HL-60 (cell line): Measurements from ENCODE around the gene GFAP.

ENCODE experiments used
- TF ChIP-seq, protein P1 (sequence below): IDR thresholded peaks from 2 replicates; pipeline ENCODE4 v1.6.1; 2012; ENCODE audit warnings: low read depth; ENCODE audit not compliant: insufficient replicate concordance
- TF ChIP-seq, protein P2 (sequence below): IDR thresholded peaks from one replicate; pipeline ENCODE4 v1.5.1; 2011; ENCODE audit warnings: low read length, control low read depth, inconsistent platforms; ENCODE audit not compliant: insufficient read depth

DNA sequence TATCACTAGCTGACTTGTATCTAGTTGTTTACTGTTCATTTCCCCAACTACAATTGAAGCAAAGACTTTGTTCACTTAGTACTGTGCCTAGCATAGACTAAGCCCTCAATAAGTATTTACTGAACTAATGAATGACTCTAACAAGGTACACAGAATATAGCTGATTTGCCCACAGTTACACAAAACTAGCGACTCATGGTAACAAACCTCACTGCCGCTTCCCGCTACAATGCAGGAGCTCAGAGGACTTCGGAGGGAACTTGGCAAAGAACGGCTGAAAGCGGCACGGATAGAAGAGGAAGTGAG lies 16.6 kb downstream of the GFAP start:
- TF ChIP-seq, protein P1, sequence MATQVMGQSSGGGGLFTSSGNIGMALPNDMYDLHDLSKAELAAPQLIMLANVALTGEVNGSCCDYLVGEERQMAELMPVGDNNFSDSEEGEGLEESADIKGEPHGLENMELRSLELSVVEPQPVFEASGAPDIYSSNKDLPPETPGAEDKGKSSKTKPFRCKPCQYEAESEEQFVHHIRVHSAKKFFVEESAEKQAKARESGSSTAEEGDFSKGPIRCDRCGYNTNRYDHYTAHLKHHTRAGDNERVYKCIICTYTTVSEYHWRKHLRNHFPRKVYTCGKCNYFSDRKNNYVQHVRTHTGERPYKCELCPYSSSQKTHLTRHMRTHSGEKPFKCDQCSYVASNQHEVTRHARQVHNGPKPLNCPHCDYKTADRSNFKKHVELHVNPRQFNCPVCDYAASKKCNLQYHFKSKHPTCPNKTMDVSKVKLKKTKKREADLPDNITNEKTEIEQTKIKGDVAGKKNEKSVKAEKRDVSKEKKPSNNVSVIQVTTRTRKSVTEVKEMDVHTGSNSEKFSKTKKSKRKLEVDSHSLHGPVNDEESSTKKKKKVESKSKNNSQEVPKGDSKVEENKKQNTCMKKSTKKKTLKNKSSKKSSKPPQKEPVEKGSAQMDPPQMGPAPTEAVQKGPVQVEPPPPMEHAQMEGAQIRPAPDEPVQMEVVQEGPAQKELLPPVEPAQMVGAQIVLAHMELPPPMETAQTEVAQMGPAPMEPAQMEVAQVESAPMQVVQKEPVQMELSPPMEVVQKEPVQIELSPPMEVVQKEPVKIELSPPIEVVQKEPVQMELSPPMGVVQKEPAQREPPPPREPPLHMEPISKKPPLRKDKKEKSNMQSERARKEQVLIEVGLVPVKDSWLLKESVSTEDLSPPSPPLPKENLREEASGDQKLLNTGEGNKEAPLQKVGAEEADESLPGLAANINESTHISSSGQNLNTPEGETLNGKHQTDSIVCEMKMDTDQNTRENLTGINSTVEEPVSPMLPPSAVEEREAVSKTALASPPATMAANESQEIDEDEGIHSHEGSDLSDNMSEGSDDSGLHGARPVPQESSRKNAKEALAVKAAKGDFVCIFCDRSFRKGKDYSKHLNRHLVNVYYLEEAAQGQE = no peak
- TF ChIP-seq, protein P2, sequence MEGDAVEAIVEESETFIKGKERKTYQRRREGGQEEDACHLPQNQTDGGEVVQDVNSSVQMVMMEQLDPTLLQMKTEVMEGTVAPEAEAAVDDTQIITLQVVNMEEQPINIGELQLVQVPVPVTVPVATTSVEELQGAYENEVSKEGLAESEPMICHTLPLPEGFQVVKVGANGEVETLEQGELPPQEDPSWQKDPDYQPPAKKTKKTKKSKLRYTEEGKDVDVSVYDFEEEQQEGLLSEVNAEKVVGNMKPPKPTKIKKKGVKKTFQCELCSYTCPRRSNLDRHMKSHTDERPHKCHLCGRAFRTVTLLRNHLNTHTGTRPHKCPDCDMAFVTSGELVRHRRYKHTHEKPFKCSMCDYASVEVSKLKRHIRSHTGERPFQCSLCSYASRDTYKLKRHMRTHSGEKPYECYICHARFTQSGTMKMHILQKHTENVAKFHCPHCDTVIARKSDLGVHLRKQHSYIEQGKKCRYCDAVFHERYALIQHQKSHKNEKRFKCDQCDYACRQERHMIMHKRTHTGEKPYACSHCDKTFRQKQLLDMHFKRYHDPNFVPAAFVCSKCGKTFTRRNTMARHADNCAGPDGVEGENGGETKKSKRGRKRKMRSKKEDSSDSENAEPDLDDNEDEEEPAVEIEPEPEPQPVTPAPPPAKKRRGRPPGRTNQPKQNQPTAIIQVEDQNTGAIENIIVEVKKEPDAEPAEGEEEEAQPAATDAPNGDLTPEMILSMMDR = no peak
